Ascending aorta (tissue), 2 donors: ENCODE data around the gene DRD2. TPM values are rescaled to one million over a fixed set of nuclear protein-coding genes. Genes with fewer than 3 reads are reported as not detected.

Source experiments
- DNase-seq, 2 donors: peaks; one replicate each; pipeline ENCODE4 v3.0.0-alpha.2; 2019; ENCODE audit warnings: low spot score in 2 of 2
- H3K27ac ChIP-seq, 2 donors: fragments of 200-600 bp; sonication (generic); one replicate each; pipeline ENCODE4 v1.5.1; 2016 to 2017; ENCODE audit warnings: mild to moderate bottlenecking in 1 of 2
- H3K27me3 ChIP-seq: fragments of 200-600 bp; sonication (generic); one replicate; pipeline ENCODE4 v1.5.1; 2017
- H3K36me3 ChIP-seq, 2 donors: fragments of 200-600 bp; sonication (generic); one replicate each; pipeline ENCODE4 v1.5.1; 2016
- H3K4me1 ChIP-seq, 2 donors: fragments of 200-600 bp; sonication (generic); one replicate each; pipeline ENCODE4 v1.5.1; 2016 to 2017; ENCODE audit warnings: mild to moderate bottlenecking in 1 of 2
- H3K4me3 ChIP-seq, 2 donors: fragments of 200-600 bp; sonication (generic); one replicate each; pipeline ENCODE4 v1.5.1; 2016 to 2017; ENCODE audit warnings: mild to moderate bottlenecking in 1 of 2
- H3K9me3 ChIP-seq, 2 donors: fragments of 200-600 bp; sonication (generic); one replicate each; pipeline ENCODE4 v1.5.1; 2016
- intact Hi-C: fragments of 100-400 bp; cut with DNase I; formaldehyde crosslinking; loops from one replicate; pipeline ENCODE4 v1.15.1; 2023
- total RNA-seq: library from RNA; depleted of rRNA; stranded (reverse); fragments of >200 nt; gene quantifications from one replicate; pipeline ENCODE4 v1.1.0, GENCODE V29; 2016
- TF ChIP-seq, protein P1 (sequence below), 3 experiments: fragments of 200-600 bp in 2 of 3; fragments of 450-650 bp in 1 of 3; sonication (generic) in 2 of 3; IDR thresholded peaks; one replicate each; pipeline ENCODE4 v1.5.1; 2016 to 2019; ENCODE audit warnings: antibody characterized with exemption in 3 of 3, mild to moderate bottlenecking in 1 of 3, moderate library complexity in 1 of 3

Gene DRD2
- total RNA-seq, 1 donor from 2014 or later = not detected

GRCh38 chr11:113454455-113454854 is 20.7 kb downstream of the DRD2 start:
- DNase-seq = no peak
- intact Hi-C loops = no loop called here
- Histone ChIP-seq H3K36me3 (no peaks in the 10 kb centered on the region), H3K9me3 (no peaks in the 10 kb centered on the region), H3K27ac (no peak overlapping the region), H3K4me3 (no peak overlapping the region), H3K27me3 (no peaks in the 10 kb centered on the region), H3K4me1 (no peaks in the 10 kb centered on the region)
- TF ChIP-seq, protein P1, sequence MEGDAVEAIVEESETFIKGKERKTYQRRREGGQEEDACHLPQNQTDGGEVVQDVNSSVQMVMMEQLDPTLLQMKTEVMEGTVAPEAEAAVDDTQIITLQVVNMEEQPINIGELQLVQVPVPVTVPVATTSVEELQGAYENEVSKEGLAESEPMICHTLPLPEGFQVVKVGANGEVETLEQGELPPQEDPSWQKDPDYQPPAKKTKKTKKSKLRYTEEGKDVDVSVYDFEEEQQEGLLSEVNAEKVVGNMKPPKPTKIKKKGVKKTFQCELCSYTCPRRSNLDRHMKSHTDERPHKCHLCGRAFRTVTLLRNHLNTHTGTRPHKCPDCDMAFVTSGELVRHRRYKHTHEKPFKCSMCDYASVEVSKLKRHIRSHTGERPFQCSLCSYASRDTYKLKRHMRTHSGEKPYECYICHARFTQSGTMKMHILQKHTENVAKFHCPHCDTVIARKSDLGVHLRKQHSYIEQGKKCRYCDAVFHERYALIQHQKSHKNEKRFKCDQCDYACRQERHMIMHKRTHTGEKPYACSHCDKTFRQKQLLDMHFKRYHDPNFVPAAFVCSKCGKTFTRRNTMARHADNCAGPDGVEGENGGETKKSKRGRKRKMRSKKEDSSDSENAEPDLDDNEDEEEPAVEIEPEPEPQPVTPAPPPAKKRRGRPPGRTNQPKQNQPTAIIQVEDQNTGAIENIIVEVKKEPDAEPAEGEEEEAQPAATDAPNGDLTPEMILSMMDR (IDR thresholded peaks at IDR 0.05) = no peak

- intact Hi-C loops = loop anchor here (10.0 kb wide), 1 partner anchor 275 kb away; no protein-coding TSS in a partner anchor
- TF ChIP-seq, protein P1 (IDR thresholded peaks at IDR 0.05) = no peak
These were observed 25.5 kb downstream of the DRD2 start for GRCh38 chr11:113449743-113450142.

GRCh38 chr11:113448316-113448677 is 26.9 kb downstream of the DRD2 start:
- Histone ChIP-seq H3K4me1 (no peaks in the 10 kb centered on the region), H3K36me3 (no peaks in the 10 kb centered on the region), H3K9me3 (no peaks in the 10 kb centered on the region), H3K4me3 (no peak overlapping the region), H3K27me3 (no peaks in the 10 kb centered on the region), H3K27ac (no peak overlapping the region)
- TF ChIP-seq, protein P1 (IDR thresholded peaks at IDR 0.05) = no peak
- intact Hi-C loops = loop anchor here (10.0 kb wide), 1 partner anchor 277 kb away; no protein-coding TSS in a partner anchor
- no peak for DNase-seq

More at GRCh38 chr11:113449743-113450142, 25.5 kb downstream of the DRD2 start:
- H3K27ac ChIP-seq = no peak overlapping the region
- DNase-seq = no peak
- H3K36me3 ChIP-seq = no peaks in the 10 kb centered on the region
- H3K9me3 ChIP-seq = no peaks in the 10 kb centered on the region
- no peaks in the 10 kb centered on the region for H3K27me3 ChIP-seq
- no peaks in the 10 kb centered on the region for H3K4me1 ChIP-seq
- H3K4me3 ChIP-seq = no peak overlapping the region

GRCh38 chr11:113447621-113448315 is 27.4 kb downstream of the DRD2 start:
- no peaks in the 10 kb centered on the region for H3K36me3 ChIP-seq
- TF ChIP-seq, protein P1 (IDR thresholded peaks at IDR 0.05) = no peak
- no peaks in the 10 kb centered on the region for H3K4me1 ChIP-seq
- no peaks in the 10 kb centered on the region for H3K9me3 ChIP-seq
- no peak for DNase-seq
- intact Hi-C loops = loop anchor here (10.0 kb wide), 1 partner anchor 277 kb away; no protein-coding TSS in a partner anchor
- no peak overlapping the region for H3K27ac ChIP-seq
- H3K4me3 ChIP-seq = no peak overlapping the region
- no peaks in the 10 kb centered on the region for H3K27me3 ChIP-seq

- H3K9me3 ChIP-seq = no peaks in the 10 kb centered on the region
- DNase-seq = no peak
- H3K27ac ChIP-seq = no peak overlapping the region
- no peaks in the 10 kb centered on the region for H3K27me3 ChIP-seq
- no peaks in the 10 kb centered on the region for H3K36me3 ChIP-seq
- intact Hi-C loops = loop anchor here (10.0 kb wide), 1 partner anchor 278 kb away; no protein-coding TSS in a partner anchor
- no peak overlapping the region for H3K4me3 ChIP-seq
- H3K4me1 ChIP-seq = no peaks in the 10 kb centered on the region
- TF ChIP-seq, protein P1 (IDR thresholded peaks at IDR 0.05) = no peak
These were observed 28.3 kb downstream of the DRD2 start for GRCh38 chr11:113446938-113447337.
